GM18505 (cell line): ENCODE measurements around the gene ATAD5.
"Not testable (repeated sequence)": the region's sequence is repeated elsewhere in the genome, so short reads cannot be mapped to it uniquely, and the experiment has no call there.

ENCODE experiments used
- ATAC-seq: cut with Tn5 transposase; IDR thresholded peaks from one replicate; pipeline ENCODE4 v1.9.1; 2021; ENCODE audit not compliant: unreplicated experiment
- POLR2A ChIP-seq: IDR thresholded peaks from 4 replicates; pipeline ENCODE4 v1.6.1; 2011; ENCODE audit warnings: borderline replicate concordance; ENCODE audit not compliant: insufficient read depth, insufficient read length; ENCODE audit errors: extremely low read depth

ATAD5 gene

GRCh38 chr17:30913955-30914354, 82.2 kb downstream of the ATAD5 start:
- TF ChIP-seq POLR2A, result no peak
- ATAC-seq, result no peak

GRCh38 chr17:30915833-30916611, 84.3 kb downstream of the ATAD5 start:
- ATAC-seq, result no peak
- TF ChIP-seq POLR2A, result no peak

- TF ChIP-seq POLR2A, result no peak
Measured at GRCh38 chr17:30917050-30917449, 85.3 kb downstream of the ATAD5 start.

GRCh38 chr17:30920282-30920681, 88.5 kb downstream of the ATAD5 start:
- TF ChIP-seq POLR2A, result no peak
- no peak for ATAC-seq

More at GRCh38 chr17:30917050-30917449, 85.3 kb downstream of the ATAD5 start:
- no peak for ATAC-seq

GRCh38 chr17:30920683-30921543, 89.1 kb downstream of the ATAD5 start:
- TF ChIP-seq POLR2A, result no peak
- ATAC-seq, result no peak

- ATAC-seq, result no peak
- no peak for TF ChIP-seq POLR2A
Measured at GRCh38 chr17:30921544-30922196, 89.9 kb downstream of the ATAD5 start, which contains the start of gene ADAP2. Gene ADAP2 (plus strand): TSS chr17:30921945. CDS start chr17:30922015, 70 bp downstream.

- no peak for TF ChIP-seq POLR2A
- no peak for ATAC-seq
Measured at GRCh38 chr17:30922235-30923030, 90.7 kb downstream of the ATAD5 start.

GRCh38 chr17:30924341-30924740, 92.6 kb downstream of the ATAD5 start:
- no peak for TF ChIP-seq POLR2A
- no peak for ATAC-seq

GRCh38 chr17:30926516-30926915, 94.8 kb downstream of the ATAD5 start:
- no peak for ATAC-seq
- no peak for TF ChIP-seq POLR2A

- ATAC-seq, result no peak
- TF ChIP-seq POLR2A, result no peak
Measured at GRCh38 chr17:30927756-30928155, 96.0 kb downstream of the ATAD5 start.

GRCh38 chr17:30928584-30928983, 96.8 kb downstream of the ATAD5 start:
- no peak for ATAC-seq
- TF ChIP-seq POLR2A, result no peak

- ATAC-seq, result no peak
Measured at GRCh38 chr17:30929081-30929633, 97.4 kb downstream of the ATAD5 start.

GRCh38 chr17:30929861-30930260, 98.1 kb downstream of the ATAD5 start:
- ATAC-seq, result not testable (repeated sequence)

More at GRCh38 chr17:30929081-30929633, 97.4 kb downstream of the ATAD5 start:
- TF ChIP-seq POLR2A, result no peak
